Parathyroid adenoma (tissue), 2 donors: ENCODE data around the gene CALD1.

Experiments
- H2AFZ ChIP-seq: fragments of 300-600 bp; sonication (generic); one replicate; pipeline ENCODE4 v1.7.0; 2017; ENCODE audit warnings: antibody characterized with exemption, mild to moderate bottlenecking
- H3K27ac ChIP-seq: fragments of 300-600 bp; sonication (generic); one replicate; pipeline ENCODE4 v1.7.0; 2017
- H3K27me3 ChIP-seq: fragments of 300-600 bp; sonication (generic); one replicate; pipeline ENCODE4 v1.7.0; 2017; ENCODE audit warnings: low read length; ENCODE audit not compliant: control insufficient read depth, insufficient read depth
- H3K36me3 ChIP-seq: fragments of 300-600 bp; sonication (generic); one replicate; pipeline ENCODE4 v1.7.0; 2017; ENCODE audit warnings: low read length; ENCODE audit not compliant: control insufficient read depth, insufficient read depth
- H3K4me1 ChIP-seq: fragments of 300-600 bp; sonication (generic); one replicate; pipeline ENCODE4 v1.7.0; 2017; ENCODE audit warnings: control low read depth
- H3K4me2 ChIP-seq: fragments of 300-600 bp; sonication (generic); one replicate; pipeline ENCODE4 v1.7.0; 2017; ENCODE audit warnings: low read length
- H3K4me3 ChIP-seq: fragments of 300-600 bp; sonication (generic); one replicate; pipeline ENCODE4 v1.7.0; 2017; ENCODE audit warnings: low read depth, low read length
- H3K79me2 ChIP-seq: fragments of 300-600 bp; sonication (generic); one replicate; pipeline ENCODE4 v1.7.0; 2017; ENCODE audit warnings: control low read depth
- H3K9ac ChIP-seq: fragments of 300-600 bp; sonication (generic); one replicate; pipeline ENCODE4 v1.7.0; 2017; ENCODE audit warnings: mild to moderate bottlenecking
- H3K9me3 ChIP-seq: fragments of 300-600 bp; sonication (generic); one replicate; pipeline ENCODE4 v1.7.0; 2017; ENCODE audit warnings: low read length; ENCODE audit not compliant: control insufficient read depth
- TF ChIP-seq, protein P1 (sequence below): fragments of 300-600 bp; sonication (generic); IDR thresholded peaks from one replicate; pipeline ENCODE4 v1.7.0; 2017; ENCODE audit warnings: antibody characterized with exemption, mild to moderate bottlenecking
- donor health status: primary hyperparathyroidism.

The CALD1 gene

DNA sequence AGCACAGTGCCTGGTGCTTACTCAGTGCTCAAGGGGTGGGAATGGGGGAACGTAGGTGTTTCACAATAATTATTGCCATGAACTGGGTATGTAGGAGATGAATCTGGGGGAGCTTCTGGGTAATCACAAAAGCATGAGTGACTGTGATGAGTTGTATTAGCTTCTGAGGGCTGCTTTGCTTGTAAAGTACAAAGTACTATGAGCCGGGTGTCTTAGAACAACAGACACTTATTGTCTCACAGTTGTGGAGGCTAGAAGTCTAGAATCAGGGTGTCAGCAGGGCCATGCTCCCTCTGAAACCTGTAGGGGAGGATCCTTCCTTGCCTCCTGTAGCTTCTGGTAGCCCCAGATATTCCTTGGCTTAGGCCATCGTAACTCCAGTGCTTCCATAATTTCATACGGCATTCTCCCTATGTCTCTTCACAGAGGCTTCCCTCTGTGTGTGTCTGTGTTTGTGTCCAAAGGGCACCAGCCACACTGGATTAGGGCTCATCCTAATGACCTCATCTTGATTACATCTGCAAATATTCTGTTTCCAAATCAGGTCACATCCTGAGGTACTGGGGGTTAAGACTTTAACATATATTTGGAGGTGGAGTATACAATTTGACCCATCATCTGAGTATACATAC lies 122.1 kb downstream of the CALD1 start:
- Histone ChIP-seq H3K36me3 (no peaks in the 10 kb centered on the region), H3K79me2 (no peaks in the 10 kb centered on the region), H3K9ac (no peak overlapping the region), H3K27me3 (no peaks in the 10 kb centered on the region), H3K9me3 (no peaks in the 10 kb centered on the region), H3K4me1 (no peaks in the 10 kb centered on the region), H3K4me3 (no peak overlapping the region), H3K4me2 (no peak overlapping the region), H3K27ac (no peak overlapping the region), H2AFZ (no peak overlapping the region)
- TF ChIP-seq, protein P1, sequence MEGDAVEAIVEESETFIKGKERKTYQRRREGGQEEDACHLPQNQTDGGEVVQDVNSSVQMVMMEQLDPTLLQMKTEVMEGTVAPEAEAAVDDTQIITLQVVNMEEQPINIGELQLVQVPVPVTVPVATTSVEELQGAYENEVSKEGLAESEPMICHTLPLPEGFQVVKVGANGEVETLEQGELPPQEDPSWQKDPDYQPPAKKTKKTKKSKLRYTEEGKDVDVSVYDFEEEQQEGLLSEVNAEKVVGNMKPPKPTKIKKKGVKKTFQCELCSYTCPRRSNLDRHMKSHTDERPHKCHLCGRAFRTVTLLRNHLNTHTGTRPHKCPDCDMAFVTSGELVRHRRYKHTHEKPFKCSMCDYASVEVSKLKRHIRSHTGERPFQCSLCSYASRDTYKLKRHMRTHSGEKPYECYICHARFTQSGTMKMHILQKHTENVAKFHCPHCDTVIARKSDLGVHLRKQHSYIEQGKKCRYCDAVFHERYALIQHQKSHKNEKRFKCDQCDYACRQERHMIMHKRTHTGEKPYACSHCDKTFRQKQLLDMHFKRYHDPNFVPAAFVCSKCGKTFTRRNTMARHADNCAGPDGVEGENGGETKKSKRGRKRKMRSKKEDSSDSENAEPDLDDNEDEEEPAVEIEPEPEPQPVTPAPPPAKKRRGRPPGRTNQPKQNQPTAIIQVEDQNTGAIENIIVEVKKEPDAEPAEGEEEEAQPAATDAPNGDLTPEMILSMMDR = no peak

DNA sequence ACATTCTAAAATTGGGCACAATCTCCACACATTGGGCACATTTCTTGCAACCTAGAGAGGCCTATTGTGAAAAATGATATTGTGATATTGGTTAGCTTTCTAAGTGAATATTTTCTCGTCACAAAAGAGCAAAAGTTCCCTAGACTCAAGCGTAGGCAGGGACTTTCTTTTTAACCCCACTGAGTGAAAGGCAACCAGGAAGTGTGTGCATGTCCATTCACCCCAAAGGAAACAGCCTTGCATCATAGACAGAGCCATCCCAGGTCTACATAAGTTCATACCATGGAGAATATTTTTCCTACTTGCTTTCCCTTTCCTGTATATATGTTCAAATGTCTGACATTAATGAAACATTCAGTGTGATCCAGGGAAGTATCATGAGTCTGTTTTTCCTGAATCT lies 122.6 kb downstream of the CALD1 start:
- Histone ChIP-seq H3K79me2 (no peaks in the 10 kb centered on the region), H3K27me3 (no peaks in the 10 kb centered on the region), H3K9ac (no peak overlapping the region), H3K4me1 (no peaks in the 10 kb centered on the region), H3K4me3 (no peak overlapping the region), H3K9me3 (no peaks in the 10 kb centered on the region), H2AFZ (no peak overlapping the region), H3K36me3 (no peaks in the 10 kb centered on the region), H3K4me2 (no peak overlapping the region), H3K27ac (no peak overlapping the region)
- TF ChIP-seq, protein P1 = no peak

DNA sequence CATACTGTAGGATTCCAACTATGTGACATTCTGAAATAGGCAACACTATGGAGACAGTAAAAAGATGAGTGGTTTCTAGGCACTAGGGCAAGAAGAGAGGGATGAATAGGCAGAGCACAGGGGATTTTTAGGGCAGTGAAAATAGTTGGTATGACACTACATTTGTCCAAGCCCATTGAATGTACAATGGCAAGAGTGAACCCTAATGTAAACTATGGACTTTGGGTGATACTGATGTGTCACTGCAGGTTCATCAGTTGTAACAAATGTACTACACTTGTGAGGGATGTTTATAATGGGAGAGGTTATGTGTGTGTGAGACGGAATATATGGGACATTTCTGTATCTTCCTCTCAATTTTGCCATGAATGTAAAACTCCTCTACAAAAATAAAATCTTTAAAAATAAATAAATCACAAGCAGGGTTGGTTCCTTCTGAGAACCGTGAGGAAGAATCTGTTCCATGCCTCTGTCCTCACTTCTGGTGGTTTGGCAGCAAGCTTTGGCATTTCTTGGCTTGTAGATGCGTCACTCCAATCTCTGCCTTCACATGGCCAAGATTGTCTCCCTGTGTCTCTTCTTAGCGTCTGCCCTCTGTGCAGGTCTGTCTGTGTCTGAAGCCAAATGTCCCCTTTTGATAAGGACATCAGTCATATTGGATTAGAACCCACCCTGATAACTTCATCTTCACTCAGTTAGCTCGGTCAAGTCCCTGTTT lies 123.8 kb downstream of the CALD1 start:
- H3K4me3 ChIP-seq = no peak overlapping the region

DNA sequence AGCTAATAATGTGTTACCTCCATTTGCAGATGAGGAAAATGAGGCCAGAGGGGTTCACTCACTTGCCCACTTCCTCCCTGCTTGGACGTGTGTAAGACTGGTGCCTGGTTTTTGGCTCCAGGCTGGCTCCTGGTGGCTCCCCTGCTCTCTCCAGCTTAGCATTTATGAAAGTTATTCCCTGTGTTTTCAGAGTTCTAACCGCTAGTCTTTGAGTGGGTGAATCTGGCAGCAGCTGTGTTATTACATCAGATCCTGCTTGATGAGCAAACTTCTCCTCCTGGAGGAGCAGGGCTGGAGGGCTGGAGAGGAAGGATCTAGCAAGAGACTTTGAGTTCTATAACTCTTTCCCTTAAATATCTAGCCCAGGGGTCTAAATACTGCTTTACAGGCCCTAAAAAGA lies 125.9 kb downstream of the CALD1 start:
- H3K79me2 ChIP-seq = no peaks in the 10 kb centered on the region
- H3K27me3 ChIP-seq = no peaks in the 10 kb centered on the region
- no peak overlapping the region for H2AFZ ChIP-seq
- TF ChIP-seq, protein P1 = no peak
- no peak overlapping the region for H3K4me3 ChIP-seq
- no peaks in the 10 kb centered on the region for H3K36me3 ChIP-seq
- no peak overlapping the region for H3K4me2 ChIP-seq
- no peaks in the 10 kb centered on the region for H3K9me3 ChIP-seq
- no peaks in the 10 kb centered on the region for H3K4me1 ChIP-seq
- H3K9ac ChIP-seq = no peak overlapping the region
- H3K27ac ChIP-seq = no peak overlapping the region

More for the DNA sequence above, 123.8 kb downstream of the CALD1 start:
- Histone ChIP-seq H3K9ac (no peak overlapping the region), H2AFZ (no peak overlapping the region), H3K27ac (no peak overlapping the region), H3K4me2 (no peak overlapping the region), H3K36me3 (no peaks in the 10 kb centered on the region), H3K4me1 (no peaks in the 10 kb centered on the region), H3K9me3 (no peaks in the 10 kb centered on the region), H3K27me3 (no peaks in the 10 kb centered on the region), H3K79me2 (no peaks in the 10 kb centered on the region)
- TF ChIP-seq, protein P1 = no peak

DNA sequence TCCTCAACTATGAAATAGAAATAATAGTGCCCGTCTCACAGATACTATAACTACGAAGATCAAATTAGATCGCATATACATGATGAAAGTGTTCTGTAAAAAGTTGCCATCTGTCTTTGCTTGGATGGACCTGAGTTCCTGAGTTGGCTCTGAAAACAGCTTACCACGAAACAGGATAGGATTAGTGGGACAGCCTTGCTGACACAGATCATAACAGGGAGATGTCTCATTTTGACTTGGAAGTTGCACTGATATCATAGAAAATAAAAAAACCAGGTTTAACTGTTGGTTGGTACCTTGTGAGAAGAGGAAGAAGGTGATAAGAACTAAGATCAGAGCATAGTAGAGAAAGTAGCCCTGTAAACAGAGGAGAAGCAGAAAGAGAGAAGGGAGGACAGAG lies 127.6 kb downstream of the CALD1 start:
- Histone ChIP-seq H3K9ac (no peak overlapping the region), H3K27me3 (no peaks in the 10 kb centered on the region), H3K9me3 (no peaks in the 10 kb centered on the region), H2AFZ (no peak overlapping the region), H3K36me3 (no peaks in the 10 kb centered on the region), H3K4me2 (no peak overlapping the region), H3K4me3 (no peak overlapping the region), H3K4me1 (no peaks in the 10 kb centered on the region), H3K27ac (no peak overlapping the region), H3K79me2 (no peaks in the 10 kb centered on the region)
- TF ChIP-seq, protein P1 = no peak
